GM21528 (cell line): ENCODE data around the gene AOX1.
"Not testable (repeated sequence)": the region's sequence is repeated elsewhere in the genome, so short reads cannot be mapped to it uniquely, and the experiment has no call there.

ENCODE experiments used
- ATAC-seq: cut with Tn5 transposase; IDR thresholded peaks from one replicate; pipeline ENCODE4 v1.9.1; 2021; ENCODE audit warnings: mild to moderate bottlenecking, moderate library complexity; ENCODE audit not compliant: unreplicated experiment, low FRiP score

Gene AOX1

GRCh38 chr2:200695601-200696000 lies 109.8 kb downstream of the AOX1 start:
- ATAC-seq: no peak

DNA sequence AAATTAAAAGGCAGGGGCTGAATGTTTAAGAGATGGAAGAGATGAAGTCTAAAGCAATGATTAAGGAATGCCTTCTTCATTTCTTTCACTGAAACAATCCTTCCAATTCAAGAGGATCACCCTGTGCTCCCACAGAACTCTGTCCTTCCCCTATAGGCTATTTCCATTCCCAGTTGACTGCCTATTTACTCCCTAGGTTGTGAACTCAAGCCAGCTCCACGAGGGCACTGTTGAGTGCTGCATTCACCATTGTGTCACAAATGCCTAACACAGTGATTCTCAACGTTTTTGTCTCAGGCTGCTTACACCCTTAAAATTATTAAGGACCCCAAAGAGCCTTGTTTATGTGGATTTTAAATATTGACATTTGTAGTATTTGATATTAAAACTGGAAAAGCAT lies 112.4 kb downstream of the AOX1 start:
- ATAC-seq: no peak

DNA sequence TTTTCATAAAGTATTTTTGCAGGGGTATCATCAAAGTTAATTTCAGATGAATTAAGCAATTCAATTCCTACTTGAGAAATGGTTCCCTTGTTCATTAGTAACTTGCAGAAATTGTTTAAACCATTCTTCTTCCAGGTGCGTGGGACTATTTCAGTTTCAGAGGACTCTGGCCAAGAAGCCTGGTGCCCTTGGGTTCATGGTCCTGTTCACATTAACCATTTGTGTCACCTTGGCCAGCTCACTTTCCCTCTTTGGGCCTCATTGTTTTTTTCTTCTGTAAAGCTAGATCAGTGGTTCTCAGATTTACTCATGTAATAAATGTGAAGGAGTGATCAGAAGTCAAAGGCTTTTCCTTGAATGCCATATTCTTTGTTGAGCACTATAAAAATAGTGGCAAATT lies 113.5 kb downstream of the AOX1 start:
- no peak for ATAC-seq

DNA sequence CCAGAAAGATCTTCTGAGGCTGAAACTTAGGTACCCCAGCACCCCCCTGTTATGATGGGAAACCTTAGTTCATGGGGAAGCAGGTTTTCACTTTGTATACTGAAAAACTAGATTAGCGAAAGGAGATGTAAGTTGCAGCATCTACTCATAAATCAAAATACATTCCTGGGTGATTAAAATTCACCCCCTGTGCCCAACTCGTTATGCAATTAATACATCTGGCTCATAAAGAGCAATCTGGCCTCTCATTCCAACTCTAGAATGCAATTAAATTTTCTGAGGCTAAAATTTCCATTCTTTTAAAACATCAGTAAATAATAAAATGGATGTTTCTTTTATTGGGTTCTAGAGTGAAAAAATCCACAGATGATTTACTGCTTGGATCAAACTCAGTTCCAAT lies 115.0 kb downstream of the AOX1 start:
- ATAC-seq: no peak

DNA sequence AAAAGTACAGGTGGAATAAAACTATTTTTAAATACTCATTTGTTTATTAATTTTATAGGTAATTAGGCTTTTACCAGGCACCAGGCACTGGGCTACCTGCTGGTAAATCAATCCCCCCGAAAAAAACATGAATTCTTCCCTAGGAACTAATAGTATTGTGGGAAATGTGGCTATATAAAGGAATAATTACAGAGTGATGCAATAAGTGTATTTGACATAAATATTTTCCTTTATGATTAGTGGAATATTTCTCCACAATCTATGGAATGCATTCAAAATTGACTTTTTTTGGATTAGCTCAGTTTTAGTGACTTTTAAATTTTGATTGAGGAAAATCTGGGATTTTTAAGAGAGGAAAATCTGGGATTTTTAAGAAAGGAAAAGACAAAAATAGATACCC lies 116.2 kb downstream of the AOX1 start:
- no peak for ATAC-seq

DNA sequence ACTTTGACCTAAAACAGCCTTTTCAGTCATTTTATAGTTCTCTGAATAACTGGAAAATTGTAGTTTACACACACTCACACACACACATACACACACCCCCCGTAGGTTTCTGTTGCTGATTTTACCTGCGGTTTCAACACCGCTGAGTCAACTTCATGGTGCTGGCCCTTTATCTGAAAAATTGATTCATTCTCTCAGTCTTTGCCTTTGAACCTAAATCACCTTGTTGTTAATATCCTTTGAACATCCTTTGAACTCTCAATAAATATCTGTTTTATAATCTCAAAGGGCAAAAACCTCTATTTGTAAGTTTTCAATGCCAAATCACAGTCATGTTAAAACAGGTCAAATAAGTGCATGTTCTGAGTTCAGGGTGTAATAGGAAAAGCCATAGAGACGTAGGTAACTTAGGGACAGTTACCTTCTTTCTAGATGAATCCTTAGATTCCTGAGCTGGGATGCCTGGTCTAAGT lies 116.9 kb downstream of the AOX1 start:
- ATAC-seq: no peak

GRCh38 chr2:200703127-200703925 lies 117.5 kb downstream of the AOX1 start:
- no peak for ATAC-seq

DNA sequence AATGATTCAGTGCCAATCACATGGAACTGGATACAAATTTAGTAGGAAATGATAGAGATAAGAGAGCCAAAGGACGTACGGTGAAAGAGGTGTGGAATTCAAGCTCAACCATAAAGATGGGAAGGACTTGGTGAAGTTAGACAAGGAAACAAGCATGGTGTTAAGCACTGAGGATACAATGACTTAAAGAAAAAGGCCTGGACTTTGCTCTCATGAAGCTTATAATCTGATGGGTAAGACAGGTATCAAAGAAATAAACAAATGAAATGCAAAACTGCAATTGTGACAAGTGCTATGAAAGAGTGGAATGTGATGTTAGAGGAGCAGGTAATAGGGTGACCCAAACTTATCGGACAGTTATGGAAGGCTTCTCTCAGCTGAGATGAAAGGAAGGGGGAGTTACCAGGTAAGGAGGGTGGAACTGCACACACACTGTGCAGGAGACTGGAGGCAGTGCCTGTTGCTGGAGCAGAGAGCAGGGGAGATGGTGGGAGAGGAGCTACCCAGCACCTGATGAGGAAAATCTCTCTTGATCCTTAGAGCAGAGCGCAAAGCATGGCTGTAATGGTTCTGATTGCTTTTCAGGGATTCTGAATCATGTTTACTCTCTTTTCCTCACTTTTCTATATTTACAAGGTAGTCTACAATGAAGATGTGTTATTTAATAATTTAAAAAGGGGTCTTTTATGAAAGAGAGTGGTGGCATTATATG lies 118.3 kb downstream of the AOX1 start:
- no peak for ATAC-seq

DNA sequence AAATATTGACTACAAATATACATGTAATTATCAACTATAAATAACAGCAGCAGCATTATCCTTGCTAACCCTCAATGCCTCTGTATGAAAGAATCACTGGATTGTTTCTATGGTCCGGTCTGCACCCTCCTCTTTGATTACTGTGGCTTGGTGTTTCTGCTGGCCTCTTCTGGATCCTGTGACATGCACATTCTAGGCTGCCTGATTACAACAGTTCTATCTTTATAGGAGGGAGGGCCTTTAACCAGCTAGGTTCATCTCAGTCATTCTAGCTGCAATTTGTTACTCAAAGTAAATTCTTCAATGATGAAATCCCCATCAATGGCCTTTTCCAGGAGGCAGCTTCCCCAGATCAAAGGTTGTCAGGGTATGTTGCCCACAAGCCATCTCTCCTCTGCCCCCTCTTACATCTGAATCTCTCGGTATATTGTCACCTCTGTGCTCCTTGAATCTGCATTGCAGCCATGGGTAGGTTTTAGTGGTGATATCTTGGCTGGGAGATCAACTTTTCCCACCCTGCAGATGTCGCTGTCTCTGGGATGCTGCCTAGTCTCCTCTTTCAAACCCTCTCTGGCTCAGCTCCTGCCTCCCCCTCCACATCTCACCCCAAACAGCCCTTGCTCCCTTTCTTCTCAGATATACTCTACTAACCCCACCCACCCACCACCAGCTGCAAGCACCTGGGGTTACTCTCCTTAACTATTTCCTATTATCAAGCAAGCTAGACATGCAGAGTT lies 119.7 kb downstream of the AOX1 start:
- no peak for ATAC-seq

GRCh38 chr2:200708943-200709342 lies 123.1 kb downstream of the AOX1 start:
- ATAC-seq: no peak

GRCh38 chr2:200713003-200713703 lies 127.3 kb downstream of the AOX1 start:
- ATAC-seq: peak; percentile 99

DNA sequence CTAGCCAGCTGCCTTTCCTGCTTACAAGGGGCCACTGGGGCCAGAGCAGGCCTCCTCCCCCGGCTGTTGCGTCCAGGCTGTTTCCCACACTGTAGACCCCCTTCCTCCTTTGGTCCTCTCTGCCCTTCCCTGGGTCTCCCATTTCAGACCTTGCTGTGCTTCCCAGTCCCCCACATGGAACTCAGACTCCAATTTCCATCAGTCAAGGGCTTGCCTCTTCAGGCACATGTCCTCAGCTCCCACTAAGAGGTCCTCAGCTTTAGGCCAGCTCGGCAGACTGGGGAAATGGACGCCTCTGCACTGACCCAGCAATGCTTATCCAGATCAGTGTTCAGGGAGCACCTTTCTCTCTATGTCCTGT lies 127.9 kb downstream of the AOX1 start:
- ATAC-seq: peak; percentile 13

- ATAC-seq: not testable (repeated sequence)
Measured at GRCh38 chr2:200715014-200715413, 129.2 kb downstream of the AOX1 start.

DNA sequence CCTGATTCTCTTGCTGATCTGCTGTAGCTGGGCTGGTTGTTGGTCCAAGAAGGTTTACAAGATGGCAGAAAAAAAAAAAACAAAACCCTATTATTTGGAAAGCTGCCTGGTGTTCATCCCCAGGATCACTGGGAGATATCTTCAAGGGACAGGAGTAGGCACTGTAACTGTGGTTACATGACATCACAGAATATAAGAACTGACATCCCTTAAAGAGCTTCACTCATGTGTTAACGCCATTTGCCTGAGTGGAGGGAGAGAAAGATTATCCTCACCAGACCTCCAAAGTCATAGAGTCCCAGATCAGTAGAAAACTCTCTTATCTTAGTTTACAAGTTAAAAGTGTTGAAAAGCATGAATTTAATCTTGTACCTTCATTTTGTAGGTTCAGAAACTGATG lies 130.6 kb downstream of the AOX1 start:
- no peak for ATAC-seq
